Activated CD4-positive, alpha-beta T cell treated with anti-CD3 and anti-CD28 coated beads, Interleukin-2, Interleukin-4, amounts not matched to agents 100 ng/mL and 50 ng/mL, durations not matched to agents 16 hours and 8 hours (primary cell): ENCODE data around the gene FAR1.
A peak's percentile ranks its signal among the peaks of the same experiment; 100 is the strongest.

Source experiments
- DNase-seq: peaks from one replicate; pipeline ENCODE4 v3.0.0-alpha.2; 2020; ENCODE audit warnings: low spot score

FAR1 gene

GRCh38 chr11:13669544-13670488, 1.3 kb downstream of the FAR1 start:
- peak; percentile 22 for DNase-seq

- DNase-seq = no peak
Observed at GRCh38 chr11:13672576-13673210, 4.2 kb downstream of the FAR1 start.

GRCh38 chr11:13674799-13675509, 6.5 kb downstream of the FAR1 start:
- DNase-seq = no peak

- DNase-seq = no peak
Observed at GRCh38 chr11:13676576-13676975, 8.1 kb downstream of the FAR1 start.

- DNase-seq = no peak
Observed at GRCh38 chr11:13679768-13680167, 11.3 kb downstream of the FAR1 start.

- peak; percentile 8 for DNase-seq
Observed at GRCh38 chr11:13680501-13681264, 12.2 kb downstream of the FAR1 start.

GRCh38 chr11:13681446-13681845, 13.0 kb downstream of the FAR1 start:
- DNase-seq = no peak

GRCh38 chr11:13682212-13682611, 13.7 kb downstream of the FAR1 start:
- DNase-seq = no peak

GRCh38 chr11:13685461-13686108, 17.1 kb downstream of the FAR1 start:
- no peak for DNase-seq

- DNase-seq = no peak
Observed at GRCh38 chr11:13686776-13687175, 18.3 kb downstream of the FAR1 start.

GRCh38 chr11:13687271-13687670, 18.8 kb downstream of the FAR1 start:
- DNase-seq = no peak

GRCh38 chr11:13691286-13691899, 22.9 kb downstream of the FAR1 start:
- DNase-seq = no peak

- DNase-seq = no peak
Observed at GRCh38 chr11:13692172-13692571, 23.7 kb downstream of the FAR1 start.

- DNase-seq = no peak
Observed at GRCh38 chr11:13694115-13694514, 25.6 kb downstream of the FAR1 start.

- DNase-seq = no peak
Observed at GRCh38 chr11:13695886-13696285, 27.4 kb downstream of the FAR1 start.

GRCh38 chr11:13697710-13698109, 29.2 kb downstream of the FAR1 start:
- DNase-seq = no peak

- no peak for DNase-seq
Observed at GRCh38 chr11:13698132-13698531, 29.7 kb downstream of the FAR1 start.

- DNase-seq = no peak
Observed at GRCh38 chr11:13699041-13699440, 30.6 kb downstream of the FAR1 start.

- no peak for DNase-seq
Observed at GRCh38 chr11:13699870-13700269, 31.4 kb downstream of the FAR1 start.

GRCh38 chr11:13701506-13701905, 33.0 kb downstream of the FAR1 start:
- no peak for DNase-seq

GRCh38 chr11:13702071-13702470, 33.6 kb downstream of the FAR1 start:
- no peak for DNase-seq
